NCI-H187 treated with DMSO at 0.1 percent for 48 hours (cell line): ENCODE measurements around the gene OGFOD3.
A peak's percentile ranks its signal among the peaks of the same experiment; 100 is the strongest.
"Not testable (repeated sequence)": the region's sequence is repeated elsewhere in the genome, so short reads cannot be mapped to it uniquely, and the experiment has no call there.

Source experiments
- DNase-seq: peaks from one replicate; lab custom pipeline; 2025; lab: John Stamatoyannopoulos, UW

OGFOD3 gene, protein sequence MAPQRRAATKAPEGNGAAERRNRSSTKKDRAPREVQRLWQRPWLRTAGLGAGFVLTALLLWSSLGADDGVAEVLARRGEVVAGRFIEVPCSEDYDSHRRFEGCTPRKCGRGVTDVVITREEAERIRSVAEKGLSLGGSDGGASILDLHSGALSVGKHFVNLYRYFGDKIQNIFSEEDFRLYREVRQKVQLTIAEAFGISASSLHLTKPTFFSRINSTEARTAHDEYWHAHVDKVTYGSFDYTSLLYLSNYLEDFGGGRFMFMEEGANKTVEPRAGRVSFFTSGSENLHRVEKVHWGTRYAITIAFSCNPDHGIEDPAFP

DNA sequence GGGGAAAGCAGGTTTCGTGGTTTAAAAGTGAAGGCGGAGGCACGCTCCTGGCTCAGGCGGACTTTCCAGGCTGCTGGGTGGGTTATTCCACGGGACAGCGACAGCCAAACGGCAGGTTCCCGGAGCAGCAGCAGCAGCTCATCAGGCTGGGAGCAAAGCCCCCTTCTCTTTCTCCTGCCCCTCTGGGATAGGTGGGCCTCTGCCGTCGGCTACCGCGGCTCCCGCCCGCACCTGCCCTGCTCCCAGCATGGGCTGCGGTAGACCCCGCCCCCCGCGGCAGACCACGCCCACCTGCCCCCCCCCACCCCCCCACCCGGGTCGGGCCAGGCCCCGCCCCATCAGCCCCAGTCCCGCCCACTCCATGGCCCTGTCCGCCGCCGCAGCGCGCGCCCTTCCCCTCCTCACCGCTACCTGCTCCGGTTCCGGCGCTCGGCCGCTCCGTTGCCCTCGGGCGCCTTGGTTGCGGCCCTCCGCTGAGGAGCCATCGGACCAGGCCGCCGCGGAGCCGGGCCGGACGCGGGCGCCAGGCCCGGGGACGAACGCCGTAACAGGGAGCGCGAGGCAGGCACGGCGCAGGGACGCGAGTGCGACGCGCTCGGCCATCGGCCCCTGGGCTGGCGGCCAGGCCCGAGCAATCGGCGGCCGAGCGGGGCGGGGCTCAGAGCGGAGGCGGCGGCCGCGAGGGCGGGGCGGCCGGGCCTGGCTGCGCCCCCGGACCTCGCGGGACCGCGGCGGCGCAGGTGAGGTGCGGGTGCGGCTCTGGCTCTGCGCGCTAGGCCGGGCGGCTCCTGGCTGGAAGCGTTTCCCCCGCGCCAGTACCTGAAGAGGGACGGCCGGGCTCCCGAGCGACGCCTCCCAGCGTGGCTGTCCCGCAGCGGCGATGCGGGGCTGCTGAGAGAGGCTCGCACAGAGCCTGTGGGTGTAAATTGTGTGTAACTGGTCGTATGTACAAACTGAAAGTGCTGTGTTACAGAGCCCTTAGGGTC is at the start of gene OGFOD3, which contains the start of gene HEXD:
Gene OGFOD3, minus strand, starts transcription at position 586 of the 986 bp plus-strand sequence. Its CDS starts 101 bp downstream, at position 485.
Gene HEXD, plus strand, starts transcription at position 347 of the 986 bp plus-strand sequence. CDS start 1,453 bp downstream, outside the sequence.
- DNase-seq: peak; percentile 28

DNA sequence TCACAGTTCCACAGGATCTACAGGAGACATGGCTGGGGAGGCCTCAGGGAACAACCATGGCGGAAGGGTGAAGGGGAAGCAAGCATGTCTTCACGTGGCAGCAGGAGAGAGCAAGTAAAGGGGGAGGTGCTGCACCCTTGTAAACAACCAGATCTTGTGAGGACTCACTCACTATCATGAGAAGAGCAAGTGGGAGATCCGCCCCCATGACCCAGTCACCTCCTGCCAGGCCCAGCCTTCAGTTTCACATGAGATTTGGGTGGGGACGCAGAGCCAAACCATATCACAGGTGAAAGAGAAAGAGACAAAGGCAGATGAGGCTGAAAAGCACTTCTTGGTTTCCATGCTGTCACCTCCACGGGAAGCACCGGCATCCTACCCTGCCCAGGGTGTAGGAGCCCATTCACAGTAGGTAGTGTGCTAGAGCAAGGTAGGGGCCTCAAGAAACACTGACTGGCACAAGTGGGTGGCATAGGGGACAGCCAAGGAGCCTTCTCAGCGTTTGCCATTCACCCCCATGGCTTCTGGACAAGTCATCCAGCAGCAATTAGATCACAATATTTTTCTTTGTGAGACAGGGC is 46.7 kb upstream of the OGFOD3 start:
- no peak for DNase-seq

- DNase-seq: no peak
Observed at GRCh38 chr17:82464567-82464929, 46.2 kb upstream of the OGFOD3 start.

DNA sequence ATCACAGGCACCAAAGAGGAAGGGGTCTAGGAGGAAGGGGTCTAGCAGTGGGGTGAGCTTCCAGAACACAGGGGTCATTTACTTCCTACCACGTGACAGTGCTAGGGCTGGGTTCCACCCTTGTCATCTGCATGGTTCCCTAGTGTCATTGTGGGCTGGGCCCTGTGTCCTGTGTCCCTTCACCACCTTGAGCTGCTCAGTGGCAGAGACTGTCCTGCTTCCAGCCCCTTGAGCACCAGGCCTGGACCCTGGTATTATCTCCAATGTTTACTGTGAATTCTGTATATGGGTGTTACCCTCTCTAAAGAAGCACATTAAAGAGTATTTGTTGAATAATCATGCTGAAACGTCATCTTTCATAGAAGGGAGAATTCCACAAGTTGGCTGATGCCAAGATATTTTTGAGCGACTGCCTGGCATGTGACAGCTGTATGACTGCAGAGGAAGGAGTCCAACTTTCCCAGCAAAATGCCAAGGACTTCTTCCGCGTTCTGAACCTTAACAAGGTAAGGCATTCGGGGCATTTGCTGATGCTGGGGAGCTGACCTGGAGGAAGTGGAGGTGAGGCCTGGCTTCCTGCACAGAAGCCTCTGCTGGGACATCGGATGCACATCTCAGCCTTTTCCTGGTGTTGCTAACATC is 45.7 kb upstream of the OGFOD3 start:
- no peak for DNase-seq

- no peak for DNase-seq
Observed at GRCh38 chr17:82463391-82463790, 45.0 kb upstream of the OGFOD3 start.

GRCh38 chr17:82461827-82462524 is 43.6 kb upstream of the OGFOD3 start:
- DNase-seq: no peak

DNA sequence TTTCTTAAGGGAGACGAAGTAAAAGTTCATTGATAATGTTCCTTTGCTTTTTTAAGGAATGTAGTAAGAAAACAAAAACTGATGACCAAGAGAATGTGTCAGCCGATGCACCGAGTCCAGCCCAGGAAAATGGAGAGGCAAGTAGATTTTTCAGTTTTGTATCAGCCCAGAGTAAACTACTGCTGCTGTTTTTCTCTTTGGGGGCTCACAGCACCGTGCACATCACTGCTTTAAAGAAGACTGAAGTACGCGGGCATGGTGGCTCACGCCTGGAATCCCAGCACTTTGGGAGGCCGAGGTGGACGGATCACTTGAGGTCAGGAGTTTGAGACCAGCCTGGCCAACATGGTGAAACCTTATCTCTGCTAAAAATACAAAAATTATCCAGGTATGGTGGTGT is 41.5 kb upstream of the OGFOD3 start:
- not testable (repeated sequence) for DNase-seq

DNA sequence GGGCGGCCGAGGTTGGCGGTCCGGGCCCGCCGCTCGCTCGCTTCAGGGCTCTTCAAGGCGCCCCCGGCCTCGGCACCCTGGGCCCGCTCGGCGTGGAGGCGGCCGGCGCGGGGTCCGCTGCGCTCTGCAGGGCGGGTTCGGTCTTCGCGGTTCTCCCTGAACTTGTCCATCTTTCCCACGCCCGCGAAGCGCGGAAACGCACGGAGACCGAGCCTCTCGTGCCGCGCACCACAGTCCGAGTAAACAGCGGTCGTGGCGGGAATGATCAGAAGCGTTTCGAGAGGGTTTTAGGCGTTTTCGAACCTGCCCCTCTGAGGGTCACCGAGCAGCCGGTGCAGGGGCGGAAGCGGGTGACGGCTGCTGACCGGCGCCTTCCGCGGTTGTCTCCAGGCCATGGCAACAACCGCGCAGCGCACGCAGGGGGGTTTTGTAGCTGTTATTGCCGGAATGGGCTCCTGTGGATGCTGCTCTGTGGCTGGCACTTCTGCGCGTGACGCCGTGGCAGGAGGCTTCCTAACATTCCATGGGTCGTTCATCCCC is 40.6 kb upstream of the OGFOD3 start:
- no peak for DNase-seq

DNA sequence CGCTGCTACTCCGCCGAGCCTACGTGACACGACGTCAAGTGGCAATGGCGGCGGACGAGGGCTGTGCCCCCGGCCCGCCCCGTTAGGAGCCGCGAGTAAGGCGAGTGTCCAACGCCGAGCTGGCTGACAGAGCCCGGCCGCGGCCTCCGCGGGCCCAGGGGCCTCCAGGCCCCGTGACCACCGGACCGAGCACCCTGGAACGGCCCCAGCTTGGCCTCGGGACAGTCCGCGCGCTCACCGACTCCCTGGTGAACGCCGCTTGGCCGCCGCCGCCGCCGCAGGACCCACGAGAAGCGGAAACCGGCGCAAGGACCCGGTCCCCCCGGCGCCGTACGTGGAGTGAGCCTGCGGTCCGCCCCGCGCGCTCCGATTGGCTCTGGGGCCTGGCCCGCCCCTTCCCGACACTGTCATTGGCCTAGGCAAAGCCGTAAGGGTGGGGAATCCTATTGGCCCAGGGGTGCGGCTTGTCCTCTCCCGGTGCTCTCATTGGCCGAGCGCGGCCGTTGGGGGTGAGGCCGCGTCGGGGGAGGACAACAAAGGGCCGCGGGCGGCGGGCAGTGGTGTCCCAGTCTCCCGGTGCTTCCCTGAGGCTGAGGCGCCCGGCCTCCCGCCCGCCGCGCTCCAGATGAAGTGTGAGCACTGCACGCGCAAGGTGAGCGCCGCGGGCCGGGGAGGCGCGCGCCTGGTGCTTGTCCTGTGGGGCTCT is 39.9 kb upstream of the OGFOD3 start, which contains the start of gene NARF:
Gene NARF, plus strand, starts transcription at position 563 of the 706 bp plus-strand sequence. Its CDS starts 63 bp downstream, at position 626.
- DNase-seq: peak; percentile 89

GRCh38 chr17:82457929-82458178 is 39.5 kb upstream of the OGFOD3 start:
- no peak for DNase-seq

GRCh38 chr17:82457073-82457928 is 38.9 kb upstream of the OGFOD3 start:
- no peak for DNase-seq

GRCh38 chr17:82453706-82454105 is 35.3 kb upstream of the OGFOD3 start:
- not testable (repeated sequence) for DNase-seq

GRCh38 chr17:82453151-82453550 is 34.8 kb upstream of the OGFOD3 start:
- not testable (repeated sequence) for DNase-seq

GRCh38 chr17:82452162-82452561 is 33.8 kb upstream of the OGFOD3 start:
- no peak for DNase-seq

GRCh38 chr17:82450357-82451106 is 32.1 kb upstream of the OGFOD3 start, which contains the start of gene CYBC1:
TSS of gene CYBC1 (minus strand) at chr17:82450752. CDS start at chr17:82449254, 1,498 bp downstream.
- DNase-seq: peak; percentile 39

- DNase-seq: no peak
Observed at GRCh38 chr17:82449883-82450356, 31.5 kb upstream of the OGFOD3 start.

DNA sequence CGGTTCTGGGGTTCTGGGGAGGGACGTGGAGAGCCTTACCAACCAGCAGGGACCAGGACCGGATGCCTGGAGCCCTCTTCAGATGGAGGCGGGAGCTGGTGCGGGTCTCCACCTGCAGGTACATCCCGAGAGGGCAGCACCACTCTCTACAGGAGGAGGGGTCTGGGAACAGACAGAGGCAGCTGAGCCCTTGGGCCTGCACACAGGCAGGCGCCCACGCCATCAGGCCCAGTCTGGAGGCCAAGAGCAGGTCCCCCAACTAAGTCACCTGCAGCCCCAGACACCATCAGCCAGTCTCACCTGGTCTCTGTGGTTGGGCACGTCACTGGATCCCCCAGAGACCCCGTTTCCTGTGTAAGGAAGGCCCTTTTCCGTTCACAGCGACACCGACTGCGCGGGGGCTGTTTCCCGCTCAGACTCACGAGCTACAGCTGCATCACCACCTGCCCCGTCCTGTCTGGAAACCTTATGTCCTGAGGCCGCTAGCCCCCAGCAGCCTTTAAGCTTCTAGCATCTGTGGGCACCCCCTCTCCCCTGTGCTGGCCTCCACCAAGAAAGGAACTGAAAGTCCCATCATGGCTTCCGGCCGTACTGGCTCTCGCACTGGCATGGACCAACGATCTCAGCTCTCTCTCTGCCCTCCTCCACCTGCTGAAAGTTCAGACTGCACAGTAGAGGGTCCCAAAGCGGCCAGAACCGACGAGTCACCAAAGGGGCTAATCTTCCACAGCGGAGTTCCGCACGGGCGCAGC is 30.9 kb upstream of the OGFOD3 start:
- no peak for DNase-seq

DNA sequence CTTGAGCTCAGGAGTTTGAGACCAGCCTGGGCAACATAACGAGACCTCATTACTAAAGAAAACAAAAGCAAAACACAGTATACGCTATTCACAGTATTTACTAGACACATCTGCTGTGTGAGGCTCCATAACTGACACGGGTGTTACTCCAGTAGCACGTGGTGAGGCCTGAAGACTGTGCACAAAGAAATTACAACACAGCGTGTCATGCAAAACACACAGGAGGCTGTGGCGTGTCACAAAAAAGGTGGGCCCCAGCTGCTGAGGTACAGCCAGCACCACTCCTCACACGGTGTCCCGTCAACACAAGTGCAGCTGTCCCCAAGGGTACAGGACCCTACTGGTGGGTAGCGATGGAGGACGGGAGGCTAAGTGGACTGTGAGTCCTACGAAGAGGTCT is 29.5 kb upstream of the OGFOD3 start:
- no peak for DNase-seq
